ENCODE measurements around the gene INPPL1. TPM values are rescaled to one million over a fixed set of nuclear protein-coding genes. Genes with fewer than 3 reads are reported as not detected.

The INPPL1 gene
- total and polyA plus RNA-seq, 2 donors (not counting 3 experiments of a cell fraction or from before 2014, with no cell fraction given) = 125 to 184 TPM

DNA sequence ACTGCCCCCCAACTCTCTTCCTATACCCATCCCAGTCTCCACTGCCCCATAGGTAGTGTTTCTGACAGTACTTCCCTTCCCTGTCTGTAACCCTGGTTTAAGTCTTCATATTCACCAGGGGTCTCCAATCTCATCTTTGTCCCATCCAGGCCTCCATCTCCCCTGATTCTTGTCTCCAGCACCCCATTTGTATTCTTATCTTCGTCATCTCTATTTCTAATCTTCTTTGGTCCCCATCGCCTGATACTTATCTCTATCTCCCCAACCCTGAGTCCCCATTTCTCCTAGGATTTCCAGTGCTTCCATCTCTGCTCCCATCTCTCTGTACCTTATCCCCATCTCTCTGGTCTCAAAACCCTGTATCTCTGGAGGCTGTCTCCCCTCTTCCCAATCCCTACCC, 17.6 kb downstream of the INPPL1 start:
- CTCF ChIA-PET = no interaction called here
- FAIRE-seq = no peak

More for the DNA sequence above, 17.6 kb downstream of the INPPL1 start:
- TF ChIP-seq POLR2AphosphoS5 (IDR thresholded peaks at IDR 0.05; ENCODE audit: insufficient read depth, low read depth, low read length) (no peak), GATA2 (IDR thresholded peaks at IDR 0.05; ENCODE audit: insufficient read depth, insufficient read length, low read depth, low read length) (no peak), EZH2 (IDR thresholded peaks at IDR 0.05; ENCODE audit: borderline replicate concordance, low read depth, low read length, severe bottlenecking) (no peak), FOS (IDR thresholded peaks at IDR 0.05; ENCODE audit: borderline replicate concordance, insufficient read depth, low read length) (no peak), MYC (IDR thresholded peaks at IDR 0.05; ENCODE audit: low read depth, low read length) (no peak), POLR2A (IDR thresholded peaks at IDR 0.05; ENCODE audit: low read depth, low read length) (no peak), JUN (IDR thresholded peaks at IDR 0.05; ENCODE audit: borderline replicate concordance, insufficient read depth, insufficient read length, low read depth) (no peak)
- TF ChIP-seq, protein P1, sequence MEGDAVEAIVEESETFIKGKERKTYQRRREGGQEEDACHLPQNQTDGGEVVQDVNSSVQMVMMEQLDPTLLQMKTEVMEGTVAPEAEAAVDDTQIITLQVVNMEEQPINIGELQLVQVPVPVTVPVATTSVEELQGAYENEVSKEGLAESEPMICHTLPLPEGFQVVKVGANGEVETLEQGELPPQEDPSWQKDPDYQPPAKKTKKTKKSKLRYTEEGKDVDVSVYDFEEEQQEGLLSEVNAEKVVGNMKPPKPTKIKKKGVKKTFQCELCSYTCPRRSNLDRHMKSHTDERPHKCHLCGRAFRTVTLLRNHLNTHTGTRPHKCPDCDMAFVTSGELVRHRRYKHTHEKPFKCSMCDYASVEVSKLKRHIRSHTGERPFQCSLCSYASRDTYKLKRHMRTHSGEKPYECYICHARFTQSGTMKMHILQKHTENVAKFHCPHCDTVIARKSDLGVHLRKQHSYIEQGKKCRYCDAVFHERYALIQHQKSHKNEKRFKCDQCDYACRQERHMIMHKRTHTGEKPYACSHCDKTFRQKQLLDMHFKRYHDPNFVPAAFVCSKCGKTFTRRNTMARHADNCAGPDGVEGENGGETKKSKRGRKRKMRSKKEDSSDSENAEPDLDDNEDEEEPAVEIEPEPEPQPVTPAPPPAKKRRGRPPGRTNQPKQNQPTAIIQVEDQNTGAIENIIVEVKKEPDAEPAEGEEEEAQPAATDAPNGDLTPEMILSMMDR (IDR thresholded peaks at IDR 0.05; ENCODE audit: extremely low read depth in 1 of 2, insufficient read depth in 1 of 2, low read depth in 1 of 2, low read length in 2 of 2) = no peak
- TF ChIP-seq, protein P2, sequence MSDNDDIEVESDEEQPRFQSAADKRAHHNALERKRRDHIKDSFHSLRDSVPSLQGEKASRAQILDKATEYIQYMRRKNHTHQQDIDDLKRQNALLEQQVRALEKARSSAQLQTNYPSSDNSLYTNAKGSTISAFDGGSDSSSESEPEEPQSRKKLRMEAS (IDR thresholded peaks at IDR 0.05; ENCODE audit: insufficient read depth, insufficient read length) = no peak
- dilution Hi-C loops (cut with MboI; ENCODE audit: extremely low pct_ligation_motif_present, low sequenced_read_pairs) (no loop called here), intact Hi-C loops (cut with micrococcal nuclease) (no loop called here)
- DNase-seq (ENCODE audit: low read depth, low spot score) = no peak
- BruUV-seq (replicated peaks) = no TSS peak
- Histone ChIP-seq H3K36me3 (ENCODE audit: control insufficient read depth in 2 of 2, extremely low read depth in 1 of 2, insufficient read depth in 2 of 2, low read length in 2 of 2) (peaks cover 0 to 8% of the 10 kb centered on the region in 2 experiments), H3K9me3 (replicated peaks; ENCODE audit: control insufficient read depth, insufficient read depth, low read length) (no peaks in the 10 kb centered on the region), H2AFZ (ENCODE audit: low read depth, low read length) (no peak overlapping the region), H3K27me3 (ENCODE audit: control insufficient read depth in 2 of 2, insufficient read depth in 2 of 2, low read length in 2 of 2) (peaks cover 63 to 78% of the 10 kb centered on the region in 2 experiments), H3K27ac (ENCODE audit: insufficient read depth, low read depth, low read length) (no peak overlapping the region), H3K9me1 (replicated peaks; ENCODE audit: control insufficient read depth, extremely low read depth, insufficient read depth, low read length) (no peaks in the 10 kb centered on the region), H3K79me2 (ENCODE audit: control insufficient read depth, insufficient read depth, low read length) (no peaks in the 10 kb centered on the region), H3K9ac (replicated peaks; ENCODE audit: extremely low read depth, insufficient read depth, low read length) (no peak overlapping the region), H4K20me1 (replicated peaks; ENCODE audit: control insufficient read depth, extremely low read depth, insufficient read depth, low read length) (no peaks in the 10 kb centered on the region), H3K4me3 (replicated peaks in 1 of 3; ENCODE audit: insufficient read depth in 1 of 3, low read depth in 1 of 3, low read length in 3 of 3) (no peak overlapping the region), H3K4me1 (ENCODE audit: control insufficient read depth, extremely low read depth, insufficient read depth, low read length) (peaks cover 12% of the 10 kb centered on the region), H3K4me2 (ENCODE audit: insufficient read depth, low read length) (no peak overlapping the region)
- POLR2A ChIA-PET = no interaction called here

Measured in endothelial cell of umbilical vein (primary cell).